ENCODE data around the gene ZNF8.

ZNF8 gene

DNA sequence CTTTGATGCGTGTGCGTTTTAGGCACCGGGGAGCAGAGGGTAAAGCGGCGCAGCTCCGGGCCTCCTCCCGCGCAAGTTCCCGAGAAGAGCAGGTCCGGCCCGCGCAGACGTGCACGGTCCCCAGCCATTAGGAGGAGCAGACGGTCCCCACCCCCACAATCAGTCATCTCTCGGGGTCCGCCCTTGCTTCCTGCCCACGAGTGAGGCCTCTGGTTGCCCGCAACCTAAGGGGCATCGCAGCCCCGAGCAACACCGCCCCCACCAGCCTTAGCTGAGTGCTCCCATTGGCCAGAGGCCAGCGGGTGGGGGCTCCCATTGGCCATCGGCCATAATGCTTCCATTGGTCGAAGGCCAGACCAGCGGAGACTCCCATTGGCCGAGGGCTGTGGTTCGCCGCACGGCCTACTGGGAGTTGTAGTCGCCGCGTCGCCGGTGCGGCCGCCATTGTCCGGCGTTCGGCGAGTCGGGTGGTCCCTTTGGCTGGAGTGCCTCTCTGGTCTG is at the start of gene ZNF8:
Gene ZNF8 (plus strand): TSS at position 415 of the 501 bp plus-strand sequence. CDS start 127 bp downstream, outside the sequence.
- TF ChIP-seq CTCF (IDR thresholded peaks at IDR 0.05; ENCODE audit: insufficient read depth, low read length, poor library complexity, severe bottlenecking) (no peak), EZH2phosphoT487 (conservative IDR thresholded peaks at IDR 0.05; ENCODE audit: low read length) (no peak)
- no peaks in the 10 kb centered on the region for H3K27me3 ChIP-seq (ENCODE audit: low read length)
- no peaks in the 10 kb centered on the region for H3K9me2 ChIP-seq (replicated peaks; ENCODE audit: insufficient read depth, low read length)
- no peaks in the 10 kb centered on the region for H3K36me3 ChIP-seq (ENCODE audit: low read length)
- H3K9ac ChIP-seq (ENCODE audit: low read length), result peak within 1 kb of the TSS; percentile 88
- H3K79me2 ChIP-seq (ENCODE audit: insufficient read depth, low read length), result peaks cover 52% of the 10 kb centered on the region
- H3K27ac ChIP-seq (ENCODE audit: low read depth, low read length), result peak within 1 kb of the TSS; percentile 52
- H2AFZ ChIP-seq (ENCODE audit: low read depth, low read length, severe bottlenecking), result peak within 1 kb of the TSS; percentile 93
- no peaks in the 10 kb centered on the region; the same call in 1 of the 2 replicates for H3F3A ChIP-seq (ENCODE audit: insufficient read depth)
- H3K4me2 ChIP-seq (ENCODE audit: low read depth, low read length, poor library complexity, severe bottlenecking), result peak within 1 kb of the TSS; percentile 88
- peak within 1 kb of the TSS; percentile 92 for H3K4me3 ChIP-seq (ENCODE audit: insufficient read depth, low read length, poor library complexity, severe bottlenecking)
- no peaks in the 10 kb centered on the region for H4K20me1 ChIP-seq (ENCODE audit: low read depth, low read length)
- H3K9me3 ChIP-seq (ENCODE audit: insufficient read depth, low read length), result no peaks in the 10 kb centered on the region

GRCh38 chr19:58229255-58229639 is 49.5 kb upstream of the ZNF8 start:
- Histone ChIP-seq H3K9ac (ENCODE audit: low read length) (peak overlapping the region; percentile 94), H2AFZ (ENCODE audit: low read depth, low read length, severe bottlenecking) (no peak overlapping the region), H3K9me3 (ENCODE audit: insufficient read depth, low read length) (no peaks in the 10 kb centered on the region), H3K27ac (ENCODE audit: low read depth, low read length) (peak overlapping the region; percentile 77; the same call in 1 of the 2 replicates), H3K4me2 (ENCODE audit: low read depth, low read length, poor library complexity, severe bottlenecking) (peak overlapping the region; percentile 78), H4K20me1 (ENCODE audit: low read depth, low read length) (no peaks in the 10 kb centered on the region; the same call in 1 of the 2 replicates), H3K79me2 (ENCODE audit: insufficient read depth, low read length) (peaks cover 42% of the 10 kb centered on the region), H3K9me2 (replicated peaks; ENCODE audit: insufficient read depth, low read length) (no peaks in the 10 kb centered on the region), H3K4me3 (ENCODE audit: insufficient read depth, low read length, poor library complexity, severe bottlenecking) (peak overlapping the region; percentile 99), H3K36me3 (ENCODE audit: low read length) (peaks cover 16% of the 10 kb centered on the region; the same call in 1 of the 2 replicates), H3F3A (ENCODE audit: insufficient read depth) (no peaks in the 10 kb centered on the region), H3K27me3 (ENCODE audit: low read length) (no peaks in the 10 kb centered on the region)
- no peak for TF ChIP-seq EZH2phosphoT487 (conservative IDR thresholded peaks at IDR 0.05; ENCODE audit: low read length)
- TF ChIP-seq CTCF (IDR thresholded peaks at IDR 0.05; ENCODE audit: insufficient read depth, low read length, poor library complexity, severe bottlenecking), result peak; percentile 44

- H4K20me1 ChIP-seq (ENCODE audit: low read depth, low read length), result no peaks in the 10 kb centered on the region
- H3K9me2 ChIP-seq (replicated peaks; ENCODE audit: insufficient read depth, low read length), result no peaks in the 10 kb centered on the region
- peaks cover 17% of the 10 kb centered on the region; the same call in 1 of the 2 replicates for H3K79me2 ChIP-seq (ENCODE audit: insufficient read depth, low read length)
- H3K27me3 ChIP-seq (ENCODE audit: low read length), result no peaks in the 10 kb centered on the region
- no peaks in the 10 kb centered on the region for H3F3A ChIP-seq (ENCODE audit: insufficient read depth)
- H3K36me3 ChIP-seq (ENCODE audit: low read length), result peaks cover 7% of the 10 kb centered on the region; the same call in 1 of the 2 replicates
- H3K9me3 ChIP-seq (ENCODE audit: insufficient read depth, low read length), result no peaks in the 10 kb centered on the region
- no peak overlapping the region for H3K4me2 ChIP-seq (ENCODE audit: low read depth, low read length, poor library complexity, severe bottlenecking)
- H3K27ac ChIP-seq (ENCODE audit: low read depth, low read length), result no peak overlapping the region
- no peak overlapping the region for H3K4me3 ChIP-seq (ENCODE audit: insufficient read depth, low read length, poor library complexity, severe bottlenecking)
- no peak overlapping the region for H2AFZ ChIP-seq (ENCODE audit: low read depth, low read length, severe bottlenecking)
- no peak for TF ChIP-seq CTCF (IDR thresholded peaks at IDR 0.05; ENCODE audit: insufficient read depth, low read length, poor library complexity, severe bottlenecking)
- no peak for TF ChIP-seq EZH2phosphoT487 (conservative IDR thresholded peaks at IDR 0.05; ENCODE audit: low read length)
- H3K9ac ChIP-seq (ENCODE audit: low read length), result no peak overlapping the region
Measured at GRCh38 chr19:58237324-58237723, 41.4 kb upstream of the ZNF8 start.
